Measurements from ENCODE around the gene MAP10.
A peak's percentile ranks its signal among the peaks of the same experiment; 100 is the strongest.
"Not testable (repeated sequence)": the region's sequence is repeated elsewhere in the genome, so short reads cannot be mapped to it uniquely, and the experiment has no call there.

The MAP10 gene

GRCh38 chr1:232805269-232806185, at the start of gene MAP10:
Gene MAP10 (plus strand): TSS chr1:232805416. CDS start chr1:232805450, 34 bp downstream.
- peak; percentile 81 for DNase-seq

- DNase-seq = no peak
Observed at GRCh38 chr1:232764458-232765251, 40.6 kb upstream of the MAP10 start.

- DNase-seq = no peak
Observed at GRCh38 chr1:232765542-232765941, 39.7 kb upstream of the MAP10 start.

GRCh38 chr1:232766241-232766890, 38.9 kb upstream of the MAP10 start:
- no peak for DNase-seq

- no peak for DNase-seq
Observed at GRCh38 chr1:232766904-232767303, 38.3 kb upstream of the MAP10 start.

- DNase-seq = no peak
Observed at GRCh38 chr1:232767305-232768074, 37.7 kb upstream of the MAP10 start.

- no peak for DNase-seq
Observed at GRCh38 chr1:232768793-232769192, 36.4 kb upstream of the MAP10 start.

GRCh38 chr1:232769733-232770132, 35.5 kb upstream of the MAP10 start:
- DNase-seq = no peak

- DNase-seq = no peak
Observed at GRCh38 chr1:232773752-232774151, 31.5 kb upstream of the MAP10 start.

- no peak for DNase-seq
Observed at GRCh38 chr1:232776526-232777106, 28.6 kb upstream of the MAP10 start.

- no peak for DNase-seq
Observed at GRCh38 chr1:232780354-232780753, 24.9 kb upstream of the MAP10 start.

- no peak for DNase-seq
Observed at GRCh38 chr1:232784794-232785193, 20.4 kb upstream of the MAP10 start.

- not testable (repeated sequence) for DNase-seq
Observed at GRCh38 chr1:232785630-232786029, 19.6 kb upstream of the MAP10 start.

GRCh38 chr1:232786845-232787455, 18.3 kb upstream of the MAP10 start:
- no peak for DNase-seq

- DNase-seq = no peak
Observed at GRCh38 chr1:232788235-232788872, 16.9 kb upstream of the MAP10 start.

GRCh38 chr1:232789651-232790050, 15.6 kb upstream of the MAP10 start:
- DNase-seq = no peak

GRCh38 chr1:232792949-232793348, 12.3 kb upstream of the MAP10 start:
- no peak for DNase-seq

GRCh38 chr1:232793944-232794343, 11.3 kb upstream of the MAP10 start:
- DNase-seq = peak; percentile 60

GRCh38 chr1:232795497-232796053, 9.6 kb upstream of the MAP10 start:
- DNase-seq = no peak

- DNase-seq = no peak
Observed at GRCh38 chr1:232797856-232798510, 7.2 kb upstream of the MAP10 start.
